A673 (cell line): ENCODE results near the gene EIF2AK3. TPM values are rescaled to one million over a fixed set of nuclear protein-coding genes. Genes with fewer than 3 reads are reported as not detected.

Source experiments
- BruUV-seq: library from RNA; stranded (reverse); fragments of 400-500 nt; replicated peaks from 2 replicates; lab custom pipeline; 2021; lab: Mats Ljungman, UMichigan
- CTCF ChIA-PET: fragments of 300-600 bp; sonication (Branson Sonifier 250); formaldehyde crosslinking; loops from one replicate; lab custom pipeline; 2022; ENCODE audit warnings: antibody characterized with exemption; lab: Charles Lee
- POLR2A ChIA-PET: fragments of 300-600 bp; sonication (Branson Sonifier 250); formaldehyde crosslinking; loops from one replicate; lab custom pipeline; 2022; ENCODE audit warnings: antibody characterized with exemption; ENCODE audit not compliant: low non-redundant PET; lab: Charles Lee
- DNase-seq: peaks from one replicate; pipeline ENCODE4 v3.0.0-alpha.2; 2015; ENCODE audit warnings: low spot score
- H3K27ac ChIP-seq: fragments of 200-600 bp; sonication (generic); 2 replicates; pipeline ENCODE4 v1.5.1; 2016; ENCODE audit warnings: mixed run types, low read depth, mild to moderate bottlenecking, mixed read lengths, antibody characterized with exemption, low read length; ENCODE audit not compliant: poor library complexity, severe bottlenecking
- H3K27me3 ChIP-seq: fragments of 200-600 bp; sonication (generic); replicated peaks from 2 replicates; pipeline ENCODE4 v1.6.1; 2017; ENCODE audit warnings: mixed run types, low read depth, mild to moderate bottlenecking, mixed read lengths, antibody characterized with exemption, low read length; ENCODE audit not compliant: insufficient read depth, poor library complexity
- H3K36me3 ChIP-seq: fragments of 200-600 bp; sonication (generic); 2 replicates; pipeline ENCODE4 v1.6.1; 2016; ENCODE audit warnings: mixed run types, mild to moderate bottlenecking, mixed read lengths, antibody characterized with exemption, low read length; ENCODE audit not compliant: insufficient read depth, poor library complexity, severe bottlenecking
- H3K4me1 ChIP-seq: fragments of 200-600 bp; sonication (generic); 2 replicates; pipeline ENCODE4 v1.6.1; 2017; ENCODE audit warnings: mixed run types, mild to moderate bottlenecking, mixed read lengths, antibody characterized with exemption, low read length; ENCODE audit not compliant: insufficient read depth, poor library complexity, severe bottlenecking
- H3K4me3 ChIP-seq: fragments of 200-600 bp; sonication (generic); 2 replicates; pipeline ENCODE4 v1.5.1; 2016; ENCODE audit warnings: low read depth, mixed run types, mild to moderate bottlenecking, mixed read lengths, low read length; ENCODE audit not compliant: poor library complexity, severe bottlenecking
- H3K9me3 ChIP-seq: fragments of 200-600 bp; sonication (generic); 2 replicates; pipeline ENCODE4 v1.6.1; 2016; ENCODE audit warnings: mixed run types, low read depth, mild to moderate bottlenecking, mixed read lengths, antibody characterized with exemption, low read length; ENCODE audit not compliant: poor library complexity, severe bottlenecking
- EZH2 ChIP-seq: fragments of 200-600 bp; sonication (generic); IDR thresholded peaks from 2 replicates; pipeline ENCODE4 v1.6.1; 2017; ENCODE audit warnings: borderline replicate concordance, low read depth, mild to moderate bottlenecking, mixed read lengths, antibody characterized with exemption, low read length; ENCODE audit not compliant: poor library complexity, severe bottlenecking
- intact Hi-C: fragments of 100-400 bp; cut with micrococcal nuclease; formaldehyde crosslinking; loops from one replicate; pipeline ENCODE4 v1.10.0; 2022; ENCODE audit not compliant: unreplicated experiment
- total RNA-seq: library from RNA; stranded (reverse); gene quantifications from 2 replicates; pipeline ENCODE4 v1.2.3, GENCODE V29; 2021
- TF ChIP-seq, protein P1 (sequence below): fragments of 300-800, 200-600 bp; sonication (generic); conservative IDR thresholded peaks from 2 replicates; pipeline ENCODE4 v1.5.1; 2017; ENCODE audit warnings: low read depth, mild to moderate bottlenecking, antibody characterized with exemption, low read length, moderate library complexity, mixed read lengths

The EIF2AK3 gene
- total RNA-seq, 1 experiment from 2014 or later, result 5.1 TPM

- H3K36me3 ChIP-seq, result no peaks in the 10 kb centered on the region
- POLR2A ChIA-PET, result no interaction called here
- H3K4me3 ChIP-seq, result no peak overlapping the region
- H3K4me1 ChIP-seq, result no peaks in the 10 kb centered on the region
- H3K27ac ChIP-seq, result no peak overlapping the region
- no peaks in the 10 kb centered on the region for H3K9me3 ChIP-seq
- no TSS peak for BruUV-seq
- no peak for TF ChIP-seq EZH2
- TF ChIP-seq, protein P1, sequence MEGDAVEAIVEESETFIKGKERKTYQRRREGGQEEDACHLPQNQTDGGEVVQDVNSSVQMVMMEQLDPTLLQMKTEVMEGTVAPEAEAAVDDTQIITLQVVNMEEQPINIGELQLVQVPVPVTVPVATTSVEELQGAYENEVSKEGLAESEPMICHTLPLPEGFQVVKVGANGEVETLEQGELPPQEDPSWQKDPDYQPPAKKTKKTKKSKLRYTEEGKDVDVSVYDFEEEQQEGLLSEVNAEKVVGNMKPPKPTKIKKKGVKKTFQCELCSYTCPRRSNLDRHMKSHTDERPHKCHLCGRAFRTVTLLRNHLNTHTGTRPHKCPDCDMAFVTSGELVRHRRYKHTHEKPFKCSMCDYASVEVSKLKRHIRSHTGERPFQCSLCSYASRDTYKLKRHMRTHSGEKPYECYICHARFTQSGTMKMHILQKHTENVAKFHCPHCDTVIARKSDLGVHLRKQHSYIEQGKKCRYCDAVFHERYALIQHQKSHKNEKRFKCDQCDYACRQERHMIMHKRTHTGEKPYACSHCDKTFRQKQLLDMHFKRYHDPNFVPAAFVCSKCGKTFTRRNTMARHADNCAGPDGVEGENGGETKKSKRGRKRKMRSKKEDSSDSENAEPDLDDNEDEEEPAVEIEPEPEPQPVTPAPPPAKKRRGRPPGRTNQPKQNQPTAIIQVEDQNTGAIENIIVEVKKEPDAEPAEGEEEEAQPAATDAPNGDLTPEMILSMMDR, result no peak
- no peak for DNase-seq
- intact Hi-C loops, result no loop called here
- CTCF ChIA-PET, result no interaction called here
- no peaks in the 10 kb centered on the region for H3K27me3 ChIP-seq
Observed at GRCh38 chr2:88622307-88622706, 5.0 kb downstream of the EIF2AK3 start.

DNA sequence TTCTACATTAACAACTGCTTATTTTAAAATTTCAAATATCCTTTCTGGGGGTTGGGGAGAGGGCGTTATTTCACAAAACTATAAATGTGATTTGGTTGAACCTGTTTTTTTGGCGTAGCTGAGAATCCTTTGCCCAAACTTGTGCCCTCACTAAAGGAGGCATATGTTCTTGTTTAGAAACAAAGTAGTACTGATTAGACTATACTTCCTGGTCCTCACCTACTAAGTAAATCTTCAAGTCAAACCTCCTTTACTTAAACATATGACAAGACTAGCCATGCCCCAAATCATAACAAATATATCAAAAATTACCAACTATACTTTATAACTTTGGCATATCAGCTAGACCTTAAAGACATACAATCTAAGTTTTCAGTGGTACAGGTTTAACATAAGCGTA is 5.8 kb downstream of the EIF2AK3 start:
- POLR2A ChIA-PET, result no interaction called here
- H3K4me1 ChIP-seq, result no peaks in the 10 kb centered on the region
- H3K36me3 ChIP-seq, result no peaks in the 10 kb centered on the region
- DNase-seq, result no peak
- BruUV-seq, result no TSS peak
- CTCF ChIA-PET, result no interaction called here
- H3K27me3 ChIP-seq, result no peaks in the 10 kb centered on the region
- intact Hi-C loops, result no loop called here
- no peak for TF ChIP-seq EZH2
- TF ChIP-seq, protein P1, result no peak
- no peak overlapping the region for H3K27ac ChIP-seq
- no peaks in the 10 kb centered on the region for H3K9me3 ChIP-seq
- H3K4me3 ChIP-seq, result no peak overlapping the region

- DNase-seq, result no peak
- Histone ChIP-seq H3K36me3 (no peaks in the 10 kb centered on the region), H3K4me1 (no peaks in the 10 kb centered on the region), H3K27me3 (no peaks in the 10 kb centered on the region), H3K27ac (no peak overlapping the region), H3K4me3 (no peak overlapping the region), H3K9me3 (no peaks in the 10 kb centered on the region)
- ChIA-PET POLR2A (no interaction called here), CTCF (no interaction called here)
- BruUV-seq, result no TSS peak
- intact Hi-C loops, result no loop called here
- TF ChIP-seq, protein P1, result no peak
- no peak for TF ChIP-seq EZH2
Observed at GRCh38 chr2:88620015-88620414, 7.2 kb downstream of the EIF2AK3 start.
